ENCODE results near the gene AOPEP. TPM values are rescaled to one million over a fixed set of nuclear protein-coding genes. Genes with fewer than 3 reads are reported as not detected.
A peak's percentile ranks its signal among the peaks of the same experiment; 100 is the strongest.

The AOPEP gene
- total RNA-seq, 4 donors from 2014 or later, result 80.7 to 428 (median 126) TPM

- Histone ChIP-seq H3K4me3 (no peak overlapping the region), H3K27me3 (no peaks in the 10 kb centered on the region), H3K4me1 (peaks cover 0 to 7% of the 10 kb centered on the region in 2 donors), H3K36me3 (no peaks in the 10 kb centered on the region), H3K9me3 (no peaks in the 10 kb centered on the region), H3K27ac (peak overlapping the region; percentile 28 to 29)
- TF ChIP-seq POLR2A (IDR thresholded peaks at IDR 0.05), result no peak
- TF ChIP-seq CTCF (IDR thresholded peaks at IDR 0.05), result no peak
- no peak for DNase-seq
- intact Hi-C loops (cut with DNase I; ENCODE audit: low total_unique reads), result no loop called here
Measured at GRCh38 chr9:95103871-95104580, 377.5 kb downstream of the AOPEP start.

- no peaks in the 10 kb centered on the region for H3K27me3 ChIP-seq
- no peaks in the 10 kb centered on the region for H3K36me3 ChIP-seq
- H3K4me1 ChIP-seq, result peaks cover 0 to 7% of the 10 kb centered on the region in 2 donors
- intact Hi-C loops (cut with DNase I; ENCODE audit: low total_unique reads), result no loop called here
- DNase-seq, result no peak
- no peak overlapping the region for H3K4me3 ChIP-seq
- H3K9me3 ChIP-seq, result no peaks in the 10 kb centered on the region
- peak overlapping the region in 1 of 2 donors; percentile 28 for H3K27ac ChIP-seq
- TF ChIP-seq POLR2A (IDR thresholded peaks at IDR 0.05) (no peak), CTCF (IDR thresholded peaks at IDR 0.05) (no peak)
Measured at GRCh38 chr9:95104581-95104960, 378.1 kb downstream of the AOPEP start.

GRCh38 chr9:95104980-95105379 is 378.5 kb downstream of the AOPEP start:
- intact Hi-C loops (cut with DNase I; ENCODE audit: low total_unique reads), result no loop called here
- Histone ChIP-seq H3K9me3 (no peaks in the 10 kb centered on the region), H3K27me3 (no peaks in the 10 kb centered on the region), H3K27ac (peak overlapping the region in 1 of 2 donors; percentile 72), H3K4me1 (peaks cover 0 to 7% of the 10 kb centered on the region in 2 donors), H3K4me3 (no peak overlapping the region), H3K36me3 (no peaks in the 10 kb centered on the region)
- DNase-seq, result no peak
- TF ChIP-seq CTCF (IDR thresholded peaks at IDR 0.05) (no peak), POLR2A (IDR thresholded peaks at IDR 0.05) (no peak)

DNA sequence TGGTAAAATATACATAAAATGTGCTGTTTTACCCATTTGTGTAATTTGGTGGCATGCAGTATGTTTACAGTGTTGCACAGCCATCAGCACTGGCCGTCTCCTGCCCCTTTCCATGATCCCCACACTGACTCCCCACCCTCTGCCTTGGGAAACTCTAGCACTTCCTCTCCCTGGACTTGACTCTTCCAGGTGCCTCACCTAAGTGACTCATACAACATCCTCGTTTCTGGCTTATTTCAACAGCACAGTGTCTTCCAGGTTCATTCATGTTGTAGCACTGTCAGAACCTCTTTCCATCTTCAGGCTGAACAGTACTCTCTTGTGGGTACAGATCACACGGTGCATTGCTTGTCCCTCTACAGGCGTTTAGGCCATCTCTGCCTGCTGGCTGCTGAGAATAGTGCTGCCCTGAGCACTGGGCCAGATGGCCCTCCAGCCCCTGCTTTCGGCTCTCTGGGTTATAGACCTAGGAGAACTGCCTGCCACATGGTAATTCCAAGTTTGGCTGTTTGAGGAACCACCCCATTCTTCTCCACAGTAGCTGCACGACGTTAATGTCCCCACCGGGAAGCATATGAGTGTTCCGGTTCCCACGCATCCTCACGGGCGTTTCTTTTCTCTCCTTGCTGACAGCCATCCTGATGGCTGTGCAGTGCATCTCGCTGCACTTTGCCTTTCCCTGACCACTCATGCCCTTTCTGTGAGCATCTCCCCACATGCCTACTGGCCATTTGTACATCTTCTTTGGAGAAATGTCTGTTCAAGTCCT is 379.2 kb downstream of the AOPEP start:
- intact Hi-C loops (cut with DNase I; ENCODE audit: low total_unique reads), result no loop called here
- H3K27me3 ChIP-seq, result no peaks in the 10 kb centered on the region
- H3K4me3 ChIP-seq, result no peak overlapping the region
- no peak for DNase-seq
- TF ChIP-seq CTCF (IDR thresholded peaks at IDR 0.05) (no peak), POLR2A (IDR thresholded peaks at IDR 0.05) (no peak)
- H3K27ac ChIP-seq, result peak overlapping the region in 1 of 2 donors; percentile 72
- H3K4me1 ChIP-seq, result peaks cover 0 to 7% of the 10 kb centered on the region in 2 donors
- no peaks in the 10 kb centered on the region for H3K36me3 ChIP-seq
- no peaks in the 10 kb centered on the region for H3K9me3 ChIP-seq

All from uterus (tissue), 4 donors.